GM12878 (cell line): ENCODE results near the gene GHRL. TPM values are rescaled to one million over a fixed set of nuclear protein-coding genes. Genes with fewer than 3 reads are reported as not detected.
A peak's percentile ranks its signal among the peaks of the same experiment; 100 is the strongest.

Experiments used
- ATAC-seq: fragments of 200-7000 bp; cut with Tn5 transposase; 3 replicates; pipeline ENCODE4 v1.9.1; 2020; ENCODE audit warnings: mild to moderate bottlenecking, moderate library complexity
- BruUV-seq: library from RNA; stranded (reverse); fragments of 400-500 nt; replicated peaks from 2 replicates; lab custom pipeline; 2021; lab: Mats Ljungman, UMichigan
- CTCF ChIA-PET: fragments of 300-600 bp; sonication (Branson Sonifier 250); formaldehyde crosslinking; extraction: SDS; loops from one replicate; lab custom pipeline; 2021; ENCODE audit warnings: inconsistent platforms; lab: Yijun Ruan, JAX
- POLR2A ChIA-PET: fragments of 350-600 bp; formaldehyde crosslinking; extraction: SDS; loops from one replicate; lab custom pipeline; 2021; ENCODE audit warnings: inconsistent platforms; lab: Charles Lee
- RAD21 ChIA-PET: fragments of 300-600 bp; sonication (Branson Sonifier 250); formaldehyde crosslinking; loops from one replicate; lab custom pipeline; 2023; ENCODE audit warnings: antibody characterized with exemption; ENCODE audit not compliant: unreplicated experiment; lab: Charles Lee
- SMC1A ChIA-PET: fragments of 300-600 bp; sonication (Branson Sonifier 250); formaldehyde crosslinking; loops from one replicate; lab custom pipeline; 2023; ENCODE audit not compliant: unreplicated experiment, uncharacterized antibody; lab: Charles Lee
- DNase-seq: peaks from one replicate; pipeline ENCODE4 v3.0.0-alpha.2; 2011; ENCODE audit warnings: low read depth, low spot score
- FAIRE-seq: peaks from 3 replicates; lab custom pipeline; 2011; peaks lifted over from hg19 to GRCh38; lab: Jason Lieb, UNC
- H2AFZ ChIP-seq: 2 replicates; pipeline ENCODE4 v1.6.0; 2011; ENCODE audit warnings: low read depth, low read length, control low read depth; ENCODE audit not compliant: control insufficient read depth
- H3K27ac ChIP-seq: 2 replicates; pipeline ENCODE4 v1.5.1; 2011; ENCODE audit warnings: control low read depth; ENCODE audit not compliant: control insufficient read depth, insufficient read depth
- H3K27me3 ChIP-seq, 2 experiments: replicated peaks in 1 of 2; 2 replicates each; pipeline versions ENCODE4 v1.6.0 to v1.6.1; 2011; ENCODE audit warnings: low read length in 1 of 2; ENCODE audit not compliant: control insufficient read depth in 2 of 2, insufficient read depth in 2 of 2
- H3K36me3 ChIP-seq, 2 experiments: 2 replicates each; pipeline ENCODE4 v1.5.1; 2011; ENCODE audit warnings: low read length in 1 of 2; ENCODE audit not compliant: control insufficient read depth in 2 of 2, insufficient read depth in 2 of 2
- H3K4me1 ChIP-seq: 2 replicates; pipeline ENCODE4 v1.6.1; 2011; ENCODE audit warnings: mild to moderate bottlenecking, low read length, moderate library complexity, mixed read lengths; ENCODE audit not compliant: control insufficient read depth, insufficient read depth
- H3K4me2 ChIP-seq: 2 replicates; pipeline ENCODE4 v1.6.0; 2011; ENCODE audit warnings: control low read depth; ENCODE audit not compliant: control insufficient read depth, insufficient read depth
- H3K4me3 ChIP-seq: fragments of 200-600 bp; sonication (generic); 2 replicates; pipeline ENCODE4 v1.5.1; 2016
- H3K79me2 ChIP-seq: 2 replicates; pipeline ENCODE4 v1.6.0; 2011; ENCODE audit warnings: low read length; ENCODE audit not compliant: control insufficient read depth, insufficient read depth
- H3K9ac ChIP-seq: 2 replicates; pipeline ENCODE4 v1.8.0; 2011; ENCODE audit warnings: low read length, control low read depth, mixed read lengths; ENCODE audit not compliant: control insufficient read depth, insufficient read depth
- H3K9me3 ChIP-seq: replicated peaks from 3 replicates; pipeline ENCODE4 v1.5.1; 2011; ENCODE audit warnings: mild to moderate bottlenecking, low read length; ENCODE audit not compliant: control insufficient read depth, insufficient read depth
- H4K20me1 ChIP-seq: 2 replicates; pipeline ENCODE4 v1.6.0; 2011; ENCODE audit not compliant: control insufficient read depth, insufficient read depth
- CREB1 ChIP-seq: IDR thresholded peaks from 2 replicates; pipeline ENCODE4 v1.6.1; 2012; ENCODE audit warnings: low read depth, mild to moderate bottlenecking, inconsistent platforms
- DPF2 ChIP-seq: fragments of 450-650 bp; IDR thresholded peaks from 2 replicates; pipeline ENCODE4 v1.6.1; 2017; ENCODE audit warnings: mild to moderate bottlenecking
- EZH2 ChIP-seq: IDR thresholded peaks from 2 replicates; pipeline ENCODE4 v1.6.1; 2012; ENCODE audit warnings: low read depth, mild to moderate bottlenecking, control low read depth, inconsistent platforms, low read length, borderline replicate concordance; ENCODE audit not compliant: control insufficient read depth
- MYB ChIP-seq: fragments of 150-350 bp; IDR thresholded peaks from 2 replicates; pipeline ENCODE4 v1.6.1; 2014; ENCODE audit warnings: mild to moderate bottlenecking, low read depth, low read length, borderline replicate concordance
- NFYB ChIP-seq: IDR thresholded peaks from 2 replicates; pipeline ENCODE4 v1.6.1; 2011; ENCODE audit warnings: low read depth, mild to moderate bottlenecking, low read length, improper control_type of control experiment, moderate library complexity; ENCODE audit not compliant: insufficient read depth
- SPI1 ChIP-seq: IDR thresholded peaks from 2 replicates; pipeline ENCODE4 v1.6.1; 2011; ENCODE audit warnings: low read depth, mild to moderate bottlenecking, low read length, moderate library complexity, borderline replicate concordance; ENCODE audit not compliant: insufficient read depth
- SUZ12 ChIP-seq: fragments of 200-600 bp; sonication (generic); IDR thresholded peaks from one replicate; pipeline ENCODE4 v1.6.1; 2018; ENCODE audit warnings: antibody characterized with exemption, mild to moderate bottlenecking; ENCODE audit not compliant: unreplicated experiment
- ZBED1 ChIP-seq: IDR thresholded peaks from 2 replicates; pipeline ENCODE4 v1.6.1; 2016; ENCODE audit warnings: borderline replicate concordance
- WGBS: methylation state at CpG from one replicate; pipeline ENCODE4 v1.1.6; 2016; ENCODE audit warnings: low lambda C conversion rate; ENCODE audit not compliant: insufficient replicate concordance, insufficient coverage; ENCODE audit errors: missing lambda C conversion rate; 5-methylcytosine and 5-hydroxymethylcytosine counted together
- in situ Hi-C: fragments of 300-500 bp; cut with MboI; formaldehyde crosslinking; loops from 9 replicates; pipeline ENCODE4 v1.14.3; 2018; ENCODE audit warnings: mixed read lengths
- intact Hi-C: fragments of 100-400 bp; cut with micrococcal nuclease; formaldehyde crosslinking; loops from one replicate; pipeline ENCODE4 v1.14.2; 2022; ENCODE audit not compliant: unreplicated experiment
- polyA plus RNA-seq, 11 experiments: library from polyadenylated mRNA; depleted of rRNA in 4 of 11; unstranded in 6 of 11; stranded (reverse) in 5 of 11; fragments of >200 nt; fragmentation: Nextera tagmentation in 4 of 11; fragmentation: Illumina TruSeq in 1 of 11; extraction: Ambion mirVana in 4 of 11; extraction: Trizol in 1 of 11; gene quantifications; 1 replicate in 1 of 11; 2 replicates in 10 of 11; pipeline versions ENCODE4 v1.2.1 to v1.2.3, GENCODE V29; 2011 to 2016; ENCODE audit warnings: inconsistent platforms in 2 of 11, missing spikeins in 2 of 11, low read depth in 1 of 11
- total RNA-seq, 4 experiments: library from RNA; depleted of rRNA in 3 of 4; stranded (reverse); fragments of >200 nt in 3 of 4; fragmentation: Illumina TruSeq in 1 of 4; extraction: Trizol in 1 of 4; gene quantifications; 2 replicates each; pipeline versions ENCODE4 v1.2.1 to v1.2.3, GENCODE V29; 2013 to 2021
- TF ChIP-seq, protein P1 (sequence below): IDR thresholded peaks from 2 replicates; pipeline ENCODE4 v1.6.1; 2011; ENCODE audit warnings: low read depth, mild to moderate bottlenecking, low read length, moderate library complexity, borderline replicate concordance; ENCODE audit errors: extremely low read depth
- TF ChIP-seq, protein P2 (sequence below): fragments of 450-650 bp; IDR thresholded peaks from 2 replicates; pipeline ENCODE4 v1.6.1; 2017; ENCODE audit warnings: mild to moderate bottlenecking, low read depth, inconsistent platforms; ENCODE audit not compliant: poor library complexity, severe bottlenecking

The GHRL gene
- total and polyA plus RNA-seq, 10 of the 15 experiments (the other 5 are each of a cell fraction or from before 2014, with no cell fraction given), result 0.35 to 2.2 (median 0.88) TPM

DNA sequence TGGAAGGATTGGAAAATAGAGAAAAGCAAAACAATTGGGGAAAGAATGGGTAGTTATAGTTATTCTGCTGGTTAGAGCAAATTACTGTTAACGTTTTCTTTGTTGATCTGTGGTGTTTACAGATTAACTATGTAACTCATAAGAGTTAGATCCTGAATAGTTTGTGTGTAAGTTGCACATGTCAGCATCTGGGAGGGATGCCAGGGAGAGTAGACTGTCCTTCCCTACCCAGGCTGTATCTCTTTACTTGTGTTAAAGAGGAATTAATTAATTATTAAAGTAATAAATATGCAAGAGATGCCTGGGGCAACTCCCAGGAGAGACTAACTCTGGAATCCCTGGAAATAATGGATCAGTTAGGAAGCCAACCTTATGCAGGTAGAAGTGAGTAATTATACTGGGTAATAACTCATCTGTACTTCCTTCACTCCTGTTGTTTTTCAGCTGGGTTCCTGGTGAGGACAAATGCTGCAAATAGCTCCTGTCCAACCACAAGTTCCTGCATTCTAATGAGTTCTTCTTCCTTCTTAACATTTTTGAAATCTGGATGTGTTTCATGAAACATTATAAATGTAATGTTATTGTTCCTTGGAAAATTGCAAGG is 18.9 kb downstream of the GHRL start:
- H3K79me2 ChIP-seq, result peaks cover 34% of the 10 kb centered on the region
- CTCF ChIA-PET, result interaction anchor here (0.8 to 0.9 kb wide), 2 partner anchors 10 to 49 kb away, joined by 3 read pairs; no protein-coding TSS in a partner anchor
- no peaks in the 10 kb centered on the region for H3K27me3 ChIP-seq
- in situ Hi-C loops (no loop called here), intact Hi-C loops (no loop called here)
- H4K20me1 ChIP-seq, result no peaks in the 10 kb centered on the region; the same call in none of the 2 replicates
- WGBS, result 50% methylated on average over 1 of the region's 1 CpG
- POLR2A ChIA-PET, result interaction anchor here (1.0 kb wide), 1 partner anchor 10 kb away, joined by 3 read pairs; no protein-coding TSS in a partner anchor
- H3K4me2 ChIP-seq, result peak overlapping the region; percentile 35
- H3K4me3 ChIP-seq, result no peak overlapping the region
- SMC1A ChIA-PET, result interaction anchor here (0.8 to 1.3 kb wide), 4 partner anchors 10 to 52 kb away, joined by 3 to 4 read pairs (median 4); no protein-coding TSS in a partner anchor
- RAD21 ChIA-PET, result no interaction called here
- H3K9ac ChIP-seq, result no peak overlapping the region
- TSS peak; percentile 15 for BruUV-seq
- H3K4me1 ChIP-seq, result peaks cover 4% of the 10 kb centered on the region; the same call in 1 of the 2 replicates
- H2AFZ ChIP-seq, result no peak overlapping the region
- ATAC-seq (no peak), FAIRE-seq (no peak), DNase-seq (no peak)
- TF ChIP-seq CREB1 (no peak), MYB (no peak)
- no peak overlapping the region for H3K27ac ChIP-seq
- H3K36me3 ChIP-seq, result peaks cover 33 to 38% of the 10 kb centered on the region in 2 experiments; a peak in 3 of 4 replicates
- H3K9me3 ChIP-seq, result no peaks in the 10 kb centered on the region

DNA sequence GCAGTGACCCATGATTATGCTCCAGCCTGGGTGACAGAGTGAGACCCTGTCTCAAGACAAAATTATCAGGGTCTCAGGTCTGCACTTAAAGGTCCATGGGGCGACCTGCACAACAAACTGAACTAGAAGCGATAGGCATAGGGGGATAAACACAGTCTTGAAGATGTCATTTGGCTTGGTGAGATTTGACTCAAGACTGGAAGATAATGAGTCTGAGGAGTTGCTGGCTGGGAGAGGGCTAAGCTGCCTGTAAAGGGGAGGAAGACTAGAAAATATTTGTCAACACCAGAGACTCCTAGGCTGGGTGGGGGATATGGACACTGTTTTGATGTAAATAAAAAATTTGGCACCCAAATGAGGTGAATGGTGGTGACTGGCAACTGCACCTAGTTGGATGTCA is 19.8 kb downstream of the GHRL start:
- Histone ChIP-seq H3K4me3 (no peak overlapping the region), H4K20me1 (no peaks in the 10 kb centered on the region; the same call in none of the 2 replicates), H3K4me1 (peaks cover 4% of the 10 kb centered on the region; the same call in 1 of the 2 replicates), H3K36me3 (peaks cover 27 to 34% of the 10 kb centered on the region in 2 experiments; a peak in 3 of 4 replicates), H2AFZ (no peak overlapping the region), H3K27ac (no peak overlapping the region), H3K27me3 (no peaks in the 10 kb centered on the region), H3K9ac (no peak overlapping the region), H3K4me2 (no peak overlapping the region), H3K79me2 (peaks cover 41% of the 10 kb centered on the region), H3K9me3 (no peaks in the 10 kb centered on the region)
- POLR2A ChIA-PET, result interaction anchor here (0.7 to 1.0 kb wide), 2 partner anchors 9 to 17 kb away, joined by 3 read pairs; no protein-coding TSS in a partner anchor
- in situ Hi-C loops, result no loop called here
- CTCF ChIA-PET, result interaction anchor here (1.3 kb wide), 1 partner anchor 8 kb away, joined by 3 read pairs; no protein-coding TSS in a partner anchor
- ATAC-seq, result no peak
- DNase-seq, result no peak
- WGBS, result 45% methylated on average over 2 of the region's 2 CpGs
- no peak for FAIRE-seq
- intact Hi-C loops, result no loop called here
- BruUV-seq, result no TSS peak
- SMC1A ChIA-PET, result interaction anchor here (1.0 kb wide), 1 partner anchor 11 kb away, joined by 5 read pairs; no protein-coding TSS in a partner anchor
- RAD21 ChIA-PET, result no interaction called here
- TF ChIP-seq, protein P1, sequence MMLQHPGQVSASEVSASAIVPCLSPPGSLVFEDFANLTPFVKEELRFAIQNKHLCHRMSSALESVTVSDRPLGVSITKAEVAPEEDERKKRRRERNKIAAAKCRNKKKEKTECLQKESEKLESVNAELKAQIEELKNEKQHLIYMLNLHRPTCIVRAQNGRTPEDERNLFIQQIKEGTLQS, result no peak
- TF ChIP-seq EZH2 (no peak), DPF2 (no peak), NFYB (no peak), ZBED1 (no peak), SUZ12 (no peak), SPI1 (no peak)
- TF ChIP-seq, protein P2, sequence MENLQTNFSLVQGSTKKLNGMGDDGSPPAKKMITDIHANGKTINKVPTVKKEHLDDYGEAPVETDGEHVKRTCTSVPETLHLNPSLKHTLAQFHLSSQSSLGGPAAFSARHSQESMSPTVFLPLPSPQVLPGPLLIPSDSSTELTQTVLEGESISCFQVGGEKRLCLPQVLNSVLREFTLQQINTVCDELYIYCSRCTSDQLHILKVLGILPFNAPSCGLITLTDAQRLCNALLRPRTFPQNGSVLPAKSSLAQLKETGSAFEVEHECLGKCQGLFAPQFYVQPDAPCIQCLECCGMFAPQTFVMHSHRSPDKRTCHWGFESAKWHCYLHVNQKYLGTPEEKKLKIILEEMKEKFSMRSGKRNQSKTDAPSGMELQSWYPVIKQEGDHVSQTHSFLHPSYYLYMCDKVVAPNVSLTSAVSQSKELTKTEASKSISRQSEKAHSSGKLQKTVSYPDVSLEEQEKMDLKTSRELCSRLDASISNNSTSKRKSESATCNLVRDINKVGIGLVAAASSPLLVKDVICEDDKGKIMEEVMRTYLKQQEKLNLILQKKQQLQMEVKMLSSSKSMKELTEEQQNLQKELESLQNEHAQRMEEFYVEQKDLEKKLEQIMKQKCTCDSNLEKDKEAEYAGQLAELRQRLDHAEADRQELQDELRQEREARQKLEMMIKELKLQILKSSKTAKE, result no peak
